ENCODE data around the gene ZFHX3. TPM values are rescaled to one million over a fixed set of nuclear protein-coding genes. Genes with fewer than 3 reads are reported as not detected.

The ZFHX3 gene
- total RNA-seq, 2 experiments from 2014 or later, result 0.63 to 0.64 TPM

DNA sequence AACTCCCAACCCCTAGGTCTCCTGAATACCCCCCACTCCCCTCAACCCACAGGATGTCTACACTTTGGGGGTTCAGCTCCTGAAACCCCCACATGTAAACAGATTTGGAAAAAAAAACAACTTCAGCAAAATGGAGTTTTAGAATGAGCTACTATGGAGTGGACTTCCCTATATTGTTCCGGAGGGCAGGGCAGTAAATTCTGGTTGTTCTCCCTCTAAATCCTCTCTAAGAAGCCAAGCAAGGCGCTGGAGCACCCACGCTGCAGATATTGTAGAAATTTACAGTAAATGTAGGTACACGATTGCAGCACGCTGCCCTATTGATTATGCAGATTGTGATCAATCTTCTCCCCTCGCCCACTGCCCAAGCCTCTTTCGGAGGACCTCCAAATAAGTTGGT is 8.5 kb upstream of the ZFHX3 start:
- Mint-ChIP-seq H3K4me3 (peak overlapping the region; percentile 38), H3K36me3 (ENCODE audit: low read depth) (peaks cover 3% of the 10 kb centered on the region), H3K9me3 (no peaks in the 10 kb centered on the region), H3K4me1 (ENCODE audit: low read depth) (peaks cover 31% of the 10 kb centered on the region), H3K27me3 (peaks cover 24% of the 10 kb centered on the region), H3K27ac (no peak overlapping the region)
- no peak overlapping the region for H3K27ac ChIP-seq (ENCODE audit: low read depth in 1 of 2, low read length in 2 of 2)
- no peaks in the 10 kb centered on the region for H3K36me3 ChIP-seq (ENCODE audit: insufficient read depth, low read length)
- H3K27me3 ChIP-seq (ENCODE audit: control insufficient read depth in 1 of 2, insufficient read depth in 2 of 2, low read length in 2 of 2), result peaks cover 25 to 72% of the 10 kb centered on the region in 2 experiments
- DNase-seq, result no peak
- no peak overlapping the region for H3K4me3 ChIP-seq (ENCODE audit: low read length)
- ChIA-PET POLR2A (no interaction called here), CTCF (no interaction called here)
- TF ChIP-seq, protein P1, sequence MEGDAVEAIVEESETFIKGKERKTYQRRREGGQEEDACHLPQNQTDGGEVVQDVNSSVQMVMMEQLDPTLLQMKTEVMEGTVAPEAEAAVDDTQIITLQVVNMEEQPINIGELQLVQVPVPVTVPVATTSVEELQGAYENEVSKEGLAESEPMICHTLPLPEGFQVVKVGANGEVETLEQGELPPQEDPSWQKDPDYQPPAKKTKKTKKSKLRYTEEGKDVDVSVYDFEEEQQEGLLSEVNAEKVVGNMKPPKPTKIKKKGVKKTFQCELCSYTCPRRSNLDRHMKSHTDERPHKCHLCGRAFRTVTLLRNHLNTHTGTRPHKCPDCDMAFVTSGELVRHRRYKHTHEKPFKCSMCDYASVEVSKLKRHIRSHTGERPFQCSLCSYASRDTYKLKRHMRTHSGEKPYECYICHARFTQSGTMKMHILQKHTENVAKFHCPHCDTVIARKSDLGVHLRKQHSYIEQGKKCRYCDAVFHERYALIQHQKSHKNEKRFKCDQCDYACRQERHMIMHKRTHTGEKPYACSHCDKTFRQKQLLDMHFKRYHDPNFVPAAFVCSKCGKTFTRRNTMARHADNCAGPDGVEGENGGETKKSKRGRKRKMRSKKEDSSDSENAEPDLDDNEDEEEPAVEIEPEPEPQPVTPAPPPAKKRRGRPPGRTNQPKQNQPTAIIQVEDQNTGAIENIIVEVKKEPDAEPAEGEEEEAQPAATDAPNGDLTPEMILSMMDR (IDR thresholded peaks at IDR 0.05), result no peak
- intact Hi-C loops (cut with DNase I, micrococcal nuclease), result no loop called here
- no peaks in the 10 kb centered on the region for H3K9me3 ChIP-seq (ENCODE audit: control insufficient read depth in 1 of 2, insufficient read depth in 1 of 2, low read length in 2 of 2)
- no peak for ATAC-seq (ENCODE audit: poor library complexity)
- H3K4me1 ChIP-seq (ENCODE audit: insufficient read depth, low read length), result peaks cover 8% of the 10 kb centered on the region

GRCh38 chr16:73054813-73055482 is 7.0 kb upstream of the ZFHX3 start:
- Histone ChIP-seq H3K27ac (ENCODE audit: low read depth in 1 of 2, low read length in 2 of 2) (no peak overlapping the region), H3K27me3 (ENCODE audit: control insufficient read depth in 1 of 2, insufficient read depth in 2 of 2, low read length in 2 of 2) (peaks cover 19 to 57% of the 10 kb centered on the region in 2 experiments), H3K36me3 (ENCODE audit: insufficient read depth, low read length) (no peaks in the 10 kb centered on the region), H3K4me1 (ENCODE audit: insufficient read depth, low read length) (peaks cover 8% of the 10 kb centered on the region), H3K9me3 (ENCODE audit: control insufficient read depth in 1 of 2, insufficient read depth in 1 of 2, low read length in 2 of 2) (no peaks in the 10 kb centered on the region), H3K4me3 (ENCODE audit: low read length) (no peak overlapping the region)
- DNase-seq (no peak), ATAC-seq (ENCODE audit: poor library complexity) (peak; percentile 39)
- CTCF ChIA-PET, result no interaction called here
- intact Hi-C loops (cut with DNase I, micrococcal nuclease), result no loop called here
- Mint-ChIP-seq H3K9me3 (no peaks in the 10 kb centered on the region), H3K4me3 (no peak overlapping the region), H3K27me3 (peaks cover 12% of the 10 kb centered on the region), H3K27ac (no peak overlapping the region), H3K4me1 (ENCODE audit: low read depth) (peaks cover 31% of the 10 kb centered on the region), H3K36me3 (ENCODE audit: low read depth) (peaks cover 3% of the 10 kb centered on the region)
- TF ChIP-seq, protein P1 (IDR thresholded peaks at IDR 0.05), result no peak
- POLR2A ChIA-PET, result no interaction called here

- H3K4me3 Mint-ChIP-seq, result peak overlapping the region; percentile 23
- H3K27ac Mint-ChIP-seq, result no peak overlapping the region
- Histone ChIP-seq H3K4me1 (ENCODE audit: insufficient read depth, low read length) (peaks cover 8% of the 10 kb centered on the region), H3K36me3 (ENCODE audit: insufficient read depth, low read length) (no peaks in the 10 kb centered on the region), H3K27me3 (ENCODE audit: control insufficient read depth in 1 of 2, insufficient read depth in 2 of 2, low read length in 2 of 2) (peaks cover 14 to 53% of the 10 kb centered on the region in 2 experiments), H3K27ac (ENCODE audit: low read depth in 1 of 2, low read length in 2 of 2) (no peak overlapping the region), H3K9me3 (ENCODE audit: control insufficient read depth in 1 of 2, insufficient read depth in 1 of 2, low read length in 2 of 2) (no peaks in the 10 kb centered on the region), H3K4me3 (ENCODE audit: low read length) (no peak overlapping the region)
- POLR2A ChIA-PET, result no interaction called here
- H3K36me3 Mint-ChIP-seq (ENCODE audit: low read depth), result peaks cover 3% of the 10 kb centered on the region
- peaks cover 7% of the 10 kb centered on the region for H3K27me3 Mint-ChIP-seq
- no peak for ATAC-seq (ENCODE audit: poor library complexity)
- H3K9me3 Mint-ChIP-seq, result no peaks in the 10 kb centered on the region
- no peak for DNase-seq
- TF ChIP-seq, protein P1 (IDR thresholded peaks at IDR 0.05), result no peak
- CTCF ChIA-PET, result no interaction called here
- H3K4me1 Mint-ChIP-seq (ENCODE audit: low read depth), result peaks cover 29% of the 10 kb centered on the region
- intact Hi-C loops (cut with DNase I, micrococcal nuclease), result no loop called here
Observed at GRCh38 chr16:73054498-73054812, 6.5 kb upstream of the ZFHX3 start.

Measured in CD4-positive, alpha-beta T cell (primary cell).